Measurements from ENCODE around the gene SH3GLB2. TPM values are rescaled to one million over a fixed set of nuclear protein-coding genes. Genes with fewer than 3 reads are reported as not detected.

Gene SH3GLB2
- total and polyA plus RNA-seq, 4 donors = 51.3 to 110 (median 71.7) TPM

DNA sequence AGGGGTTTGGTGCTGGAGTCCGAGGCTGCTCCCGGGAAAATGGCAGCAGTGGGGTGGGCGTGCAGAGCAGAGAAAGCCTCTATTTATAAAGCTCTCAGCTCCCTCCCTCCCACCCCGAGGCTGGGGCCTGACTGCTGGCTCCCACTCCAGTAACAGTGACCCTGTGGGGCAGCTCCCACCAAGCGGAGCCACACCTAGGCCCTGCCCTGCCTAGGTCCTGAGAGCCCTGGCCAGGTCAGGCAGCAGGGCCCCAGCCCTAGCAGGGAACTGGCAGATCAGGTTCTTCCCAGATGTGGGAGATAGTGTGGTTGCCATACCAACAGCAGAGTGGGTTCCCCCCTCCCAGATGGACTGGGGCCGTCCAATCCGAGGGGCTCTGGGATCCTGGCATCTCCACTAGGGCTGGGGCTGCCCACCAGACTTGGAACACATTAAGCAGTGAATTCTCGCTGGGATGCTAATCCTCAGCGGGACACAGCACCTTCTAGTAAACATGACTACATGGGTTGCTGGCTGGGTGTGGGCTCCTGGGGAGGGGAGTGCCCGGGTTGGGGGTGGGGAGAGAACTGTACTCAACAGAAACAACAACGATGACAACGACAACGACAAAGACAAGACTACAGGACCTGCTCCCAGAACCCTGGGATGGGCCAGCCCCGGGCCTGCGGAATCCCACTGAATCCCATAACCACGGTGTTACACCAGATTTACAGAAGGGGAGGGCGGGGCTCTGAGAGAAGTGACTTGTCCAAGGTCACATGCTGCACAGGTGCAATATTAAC lies 1.5 kb downstream of the SH3GLB2 start:
- no peaks in the 10 kb centered on the region for H3K36me3 ChIP-seq (ENCODE audit: control insufficient read depth in 4 of 4, insufficient read depth in 4 of 4, low read length in 4 of 4)
- no peak for TF ChIP-seq CTCF (IDR thresholded peaks at IDR 0.05; ENCODE audit: control extremely low read depth, extremely low read depth)
- H3K27ac ChIP-seq (ENCODE audit: low read depth in 1 of 2, low read length in 1 of 2) = peak overlapping the region in 1 of 2 donors; percentile 60
- no peak overlapping the region for H3K4me3 ChIP-seq
- ATAC-seq (ENCODE audit: insufficient read depth, low FRiP score) = no peak
- peaks cover 0 to 13% (median 5%) of the 10 kb centered on the region in 5 donors for H3K4me1 ChIP-seq (ENCODE audit: control insufficient read depth in 5 of 5, insufficient read depth in 5 of 5, low read length in 5 of 5)
- H3K27me3 ChIP-seq (ENCODE audit: control insufficient read depth in 3 of 3, insufficient read depth in 3 of 3, low read length in 2 of 3) = no peaks in the 10 kb centered on the region
- no peaks in the 10 kb centered on the region for H3K9me3 ChIP-seq (ENCODE audit: control insufficient read depth in 4 of 4, insufficient read depth in 3 of 4, low read length in 3 of 4)
- no peak overlapping the region for H3K9ac ChIP-seq (ENCODE audit: insufficient read depth in 1 of 2, low read length in 2 of 2)
- WGBS, 2 donors = 52 to 75% methylated on average over 17 of the region's 17 CpGs
- peak; percentile 51 to 66 (median 65) for DNase-seq

DNA sequence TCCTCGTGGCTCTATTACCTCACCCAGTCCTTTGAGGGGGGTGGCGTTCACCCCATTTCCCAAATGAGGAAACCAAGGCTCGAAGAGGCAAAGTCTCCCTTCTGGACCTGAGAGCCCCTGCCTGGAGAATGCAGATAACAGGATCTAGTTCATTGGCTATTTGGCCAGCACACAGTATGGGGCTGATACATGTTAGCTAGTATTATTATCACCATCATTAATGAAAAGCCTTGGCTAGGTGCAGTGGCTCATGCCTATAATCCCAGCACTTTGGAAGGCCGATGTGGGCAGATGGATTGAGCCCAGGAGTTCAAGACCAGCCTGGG lies 4.3 kb downstream of the SH3GLB2 start:
- Histone ChIP-seq H3K27ac (ENCODE audit: low read depth in 1 of 2, low read length in 1 of 2) (no peak overlapping the region), H3K4me1 (ENCODE audit: control insufficient read depth in 5 of 5, insufficient read depth in 5 of 5, low read length in 5 of 5) (peaks cover 0 to 13% (median 5%) of the 10 kb centered on the region in 5 donors), H3K4me3 (no peak overlapping the region), H3K9me3 (ENCODE audit: control insufficient read depth in 4 of 4, insufficient read depth in 3 of 4, low read length in 3 of 4) (no peaks in the 10 kb centered on the region), H3K27me3 (ENCODE audit: control insufficient read depth in 3 of 3, insufficient read depth in 3 of 3, low read length in 2 of 3) (no peaks in the 10 kb centered on the region), H3K36me3 (ENCODE audit: control insufficient read depth in 4 of 4, insufficient read depth in 4 of 4, low read length in 4 of 4) (peaks cover 0 to 1% (median 0%) of the 10 kb centered on the region in 4 donors), H3K9ac (ENCODE audit: insufficient read depth in 1 of 2, low read length in 2 of 2) (no peak overlapping the region)
- TF ChIP-seq CTCF (IDR thresholded peaks at IDR 0.05; ENCODE audit: control extremely low read depth, extremely low read depth) = no peak
- WGBS, 2 donors = 66 to 70% methylated on average over 4 of the region's 4 CpGs
- no peak for DNase-seq
- ATAC-seq (ENCODE audit: insufficient read depth, low FRiP score) = no peak

GRCh38 chr9:129023036-129023907 lies 4.9 kb downstream of the SH3GLB2 start:
- no peaks in the 10 kb centered on the region for H3K27me3 ChIP-seq (ENCODE audit: control insufficient read depth in 3 of 3, insufficient read depth in 3 of 3, low read length in 2 of 3)
- ATAC-seq (ENCODE audit: insufficient read depth, low FRiP score) = no peak
- H3K27ac ChIP-seq (ENCODE audit: low read depth in 1 of 2, low read length in 1 of 2) = no peak overlapping the region
- 78 to 82% methylated on average over 16 of the region's 16 CpGs for WGBS, 2 donors
- no peaks in the 10 kb centered on the region for H3K9me3 ChIP-seq (ENCODE audit: control insufficient read depth in 4 of 4, insufficient read depth in 3 of 4, low read length in 3 of 4)
- H3K4me3 ChIP-seq = no peak overlapping the region
- peak in 1 of 3 donors; percentile 18 for DNase-seq
- peaks cover 0 to 13% (median 5%) of the 10 kb centered on the region in 5 donors for H3K4me1 ChIP-seq (ENCODE audit: control insufficient read depth in 5 of 5, insufficient read depth in 5 of 5, low read length in 5 of 5)
- H3K9ac ChIP-seq (ENCODE audit: insufficient read depth in 1 of 2, low read length in 2 of 2) = no peak overlapping the region
- peaks cover 0 to 1% (median 0%) of the 10 kb centered on the region in 4 donors for H3K36me3 ChIP-seq (ENCODE audit: control insufficient read depth in 4 of 4, insufficient read depth in 4 of 4, low read length in 4 of 4)
- no peak for TF ChIP-seq CTCF (IDR thresholded peaks at IDR 0.05; ENCODE audit: control extremely low read depth, extremely low read depth)
